ENCODE measurements around the gene ANKLE1. TPM values are rescaled to one million over a fixed set of nuclear protein-coding genes. Genes with fewer than 3 reads are reported as not detected.

The ANKLE1 gene
- total and polyA plus RNA-seq, 2 experiments from 2014 or later, result 0.29 to 0.90 TPM

DNA sequence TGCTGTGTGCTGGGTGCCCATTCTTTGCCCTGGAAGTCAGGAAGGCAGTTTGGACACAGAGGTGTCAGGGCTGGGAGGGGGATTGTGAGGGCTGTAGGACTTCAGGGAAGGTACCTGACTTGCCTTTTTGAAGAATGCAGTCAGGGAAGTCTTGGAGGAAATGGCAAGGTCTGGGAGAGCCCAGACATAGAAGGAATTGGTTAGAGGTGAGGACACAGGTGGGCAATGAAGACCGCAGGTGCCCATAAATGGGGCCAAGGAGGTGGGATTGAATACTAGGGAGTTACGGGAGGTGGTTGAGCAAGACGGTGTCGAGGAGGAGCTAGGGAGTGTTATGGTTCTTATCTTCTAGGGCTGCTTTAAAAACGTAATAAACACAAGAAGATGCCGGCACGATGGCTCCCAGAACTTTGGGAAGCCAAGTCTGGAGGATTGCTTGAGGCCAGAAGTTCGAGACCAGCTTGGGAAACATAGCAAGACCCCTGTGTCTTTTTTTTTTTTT, 26.2 kb downstream of the ANKLE1 start:
- Histone ChIP-seq H3K9me3 (ENCODE audit: low read depth) (no peaks in the 10 kb centered on the region), H2AFZ (no peak overlapping the region), H3K27ac (no peak overlapping the region), H3K4me2 (no peak overlapping the region), H3K36me3 (replicated peaks; ENCODE audit: insufficient read depth, low read depth) (no peaks in the 10 kb centered on the region), H3K27me3 (no peaks in the 10 kb centered on the region), H3K4me1 (ENCODE audit: insufficient read depth) (peaks cover 27% of the 10 kb centered on the region), H3K4me3 (no peak overlapping the region), H4K20me1 (ENCODE audit: insufficient read depth, poor library complexity, severe bottlenecking) (peaks cover 7% of the 10 kb centered on the region), H3K9me2 (replicated peaks; ENCODE audit: insufficient read depth) (no peaks in the 10 kb centered on the region), H3K79me2 (peaks cover 48% of the 10 kb centered on the region)
- WGBS (ENCODE audit: low lambda C conversion rate, missing lambda C conversion rate), result 77% methylated on average over 8 of the region's 8 CpGs
- TF ChIP-seq CTCF (IDR thresholded peaks at IDR 0.05; ENCODE audit: poor library complexity) (no peak), EZH2 (IDR thresholded peaks at IDR 0.05; ENCODE audit: borderline replicate concordance) (no peak), EZH2phosphoT487 (IDR thresholded peaks at IDR 0.05; ENCODE audit: low read depth, severe bottlenecking, unreplicated experiment) (no peak)
- DNase-seq (ENCODE audit: low spot score), result peak; percentile 3

GRCh38 chr19:17309198-17309964, 27.7 kb downstream of the ANKLE1 start, which contains the start of gene DDA1:
TSS of gene DDA1 (plus strand) at chr19:17309563. CDS start at chr19:17309655, 92 bp downstream.
- TF ChIP-seq EZH2 (IDR thresholded peaks at IDR 0.05; ENCODE audit: borderline replicate concordance) (no peak), CTCF (IDR thresholded peaks at IDR 0.05; ENCODE audit: poor library complexity) (no peak), EZH2phosphoT487 (IDR thresholded peaks at IDR 0.05; ENCODE audit: low read depth, severe bottlenecking, unreplicated experiment) (no peak)
- H3K36me3 ChIP-seq (replicated peaks; ENCODE audit: insufficient read depth, low read depth), result no peaks in the 10 kb centered on the region
- H3K4me1 ChIP-seq (ENCODE audit: insufficient read depth), result peaks cover 23% of the 10 kb centered on the region
- no peaks in the 10 kb centered on the region for H3K27me3 ChIP-seq
- H3K27ac ChIP-seq, result peak within 1 kb of the TSS; percentile 56
- peak within 1 kb of the TSS; percentile 94 for H3K4me2 ChIP-seq
- peaks cover 54% of the 10 kb centered on the region for H3K79me2 ChIP-seq
- peak; percentile 100 for DNase-seq (ENCODE audit: low spot score)
- H4K20me1 ChIP-seq (ENCODE audit: insufficient read depth, poor library complexity, severe bottlenecking), result peaks cover 7% of the 10 kb centered on the region
- H3K4me3 ChIP-seq, result peak within 1 kb of the TSS; percentile 56
- H2AFZ ChIP-seq, result peak within 1 kb of the TSS; percentile 17
- no peaks in the 10 kb centered on the region for H3K9me3 ChIP-seq (ENCODE audit: low read depth)
- WGBS (ENCODE audit: low lambda C conversion rate, missing lambda C conversion rate), result 3% methylated on average over 33 of the region's 46 CpGs
- H3K9me2 ChIP-seq (replicated peaks; ENCODE audit: insufficient read depth), result no peaks in the 10 kb centered on the region

- Histone ChIP-seq H3K36me3 (replicated peaks; ENCODE audit: insufficient read depth, low read depth) (no peaks in the 10 kb centered on the region), H3K9me3 (ENCODE audit: low read depth) (no peaks in the 10 kb centered on the region), H3K4me3 (peak overlapping the region; percentile 56), H2AFZ (peak overlapping the region; percentile 17), H3K79me2 (peaks cover 54% of the 10 kb centered on the region), H4K20me1 (ENCODE audit: insufficient read depth, poor library complexity, severe bottlenecking) (peaks cover 7% of the 10 kb centered on the region), H3K27ac (peak overlapping the region; percentile 56), H3K27me3 (no peaks in the 10 kb centered on the region), H3K4me2 (peak overlapping the region; percentile 94), H3K9me2 (replicated peaks; ENCODE audit: insufficient read depth) (no peaks in the 10 kb centered on the region), H3K4me1 (ENCODE audit: insufficient read depth) (peaks cover 23% of the 10 kb centered on the region)
- no peak for TF ChIP-seq CTCF (IDR thresholded peaks at IDR 0.05; ENCODE audit: poor library complexity)
- TF ChIP-seq EZH2phosphoT487 (IDR thresholded peaks at IDR 0.05; ENCODE audit: low read depth, severe bottlenecking, unreplicated experiment), result no peak
- no peak for TF ChIP-seq EZH2 (IDR thresholded peaks at IDR 0.05; ENCODE audit: borderline replicate concordance)
- DNase-seq (ENCODE audit: low spot score), result no peak
- 10% methylated on average over 20 of the region's 23 CpGs for WGBS (ENCODE audit: low lambda C conversion rate, missing lambda C conversion rate)
Observed at GRCh38 chr19:17309965-17310461, 28.3 kb downstream of the ANKLE1 start.

Measured in hepatocyte (in vitro differentiated cells).